Measurements from ENCODE around the gene VSTM4. TPM values are rescaled to one million over a fixed set of nuclear protein-coding genes. Genes with fewer than 3 reads are reported as not detected.

VSTM4 gene
- total and polyA plus RNA-seq, 2 experiments from 2014 or later = 0.21 to 0.66 TPM

DNA sequence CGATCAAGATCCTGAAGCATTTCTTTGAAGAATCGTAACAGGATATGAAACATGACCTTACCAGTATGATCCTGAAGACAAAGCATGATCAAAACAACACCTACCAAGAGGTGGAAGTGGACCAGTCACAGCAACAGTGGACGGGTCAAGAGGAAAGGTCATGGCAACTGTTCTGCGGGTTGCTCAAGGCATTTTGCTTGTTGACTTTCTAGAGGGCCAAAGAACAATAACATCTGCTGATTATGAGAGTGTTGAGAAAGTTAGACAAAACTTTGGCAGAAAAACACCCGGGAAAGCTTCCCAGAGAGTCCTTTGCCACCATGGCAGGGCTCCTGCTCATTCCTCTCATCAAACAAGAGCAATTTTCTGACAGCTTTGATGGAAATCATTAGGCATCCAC is 110.1 kb downstream of the VSTM4 start:
- Mint-ChIP-seq H3K36me3 (ENCODE audit: low read depth) (no peaks in the 10 kb centered on the region), H3K4me1 (peaks cover 9% of the 10 kb centered on the region), H3K27me3 (ENCODE audit: insufficient read depth, low read depth, poor library complexity) (peaks cover 5% of the 10 kb centered on the region), H3K27ac (no peak overlapping the region), H3K4me3 (no peak overlapping the region), H3K9me3 (peaks cover 4% of the 10 kb centered on the region; the same call in 1 of the 3 replicates)
- Histone ChIP-seq H4K20me1 (replicated peaks; ENCODE audit: insufficient read depth) (no peaks in the 10 kb centered on the region), H3K4me2 (no peak overlapping the region), H3K27ac (ENCODE audit: low read depth) (no peak overlapping the region), H3K4me1 (ENCODE audit: insufficient read depth) (no peaks in the 10 kb centered on the region), H2AFZ (no peak overlapping the region), H3K9me2 (ENCODE audit: insufficient read depth) (no peaks in the 10 kb centered on the region), H3K27me3 (ENCODE audit: insufficient read depth) (no peaks in the 10 kb centered on the region), H3K36me3 (ENCODE audit: insufficient read depth) (no peaks in the 10 kb centered on the region), H3K79me2 (replicated peaks; ENCODE audit: insufficient read depth) (no peaks in the 10 kb centered on the region), H3F3A (replicated peaks; ENCODE audit: low read depth) (no peaks in the 10 kb centered on the region), H3K4me3 (no peak overlapping the region)
- TF ChIP-seq NANOG (IDR thresholded peaks at IDR 0.05; ENCODE audit: borderline replicate concordance) (no peak), ZNF331 (CRISPR knock-in tag; IDR thresholded peaks at IDR 0.05; ENCODE audit: low read depth) (no peak), EZH2phosphoT487 (IDR thresholded peaks at IDR 0.05; ENCODE audit: unreplicated experiment) (no peak), ZNF462 (CRISPR knock-in tag; IDR thresholded peaks at IDR 0.05) (no peak), JUNB (IDR thresholded peaks at IDR 0.05; ENCODE audit: unreplicated experiment) (no peak), ZNF114 (CRISPR knock-in tag; IDR thresholded peaks at IDR 0.05) (no peak), POLR2AphosphoS5 (IDR thresholded peaks at IDR 0.05; ENCODE audit: low read depth) (no peak), CREB1 (CRISPR knock-in tag; IDR thresholded peaks at IDR 0.05; ENCODE audit: low read depth) (no peak)
- TF ChIP-seq, protein P1, sequence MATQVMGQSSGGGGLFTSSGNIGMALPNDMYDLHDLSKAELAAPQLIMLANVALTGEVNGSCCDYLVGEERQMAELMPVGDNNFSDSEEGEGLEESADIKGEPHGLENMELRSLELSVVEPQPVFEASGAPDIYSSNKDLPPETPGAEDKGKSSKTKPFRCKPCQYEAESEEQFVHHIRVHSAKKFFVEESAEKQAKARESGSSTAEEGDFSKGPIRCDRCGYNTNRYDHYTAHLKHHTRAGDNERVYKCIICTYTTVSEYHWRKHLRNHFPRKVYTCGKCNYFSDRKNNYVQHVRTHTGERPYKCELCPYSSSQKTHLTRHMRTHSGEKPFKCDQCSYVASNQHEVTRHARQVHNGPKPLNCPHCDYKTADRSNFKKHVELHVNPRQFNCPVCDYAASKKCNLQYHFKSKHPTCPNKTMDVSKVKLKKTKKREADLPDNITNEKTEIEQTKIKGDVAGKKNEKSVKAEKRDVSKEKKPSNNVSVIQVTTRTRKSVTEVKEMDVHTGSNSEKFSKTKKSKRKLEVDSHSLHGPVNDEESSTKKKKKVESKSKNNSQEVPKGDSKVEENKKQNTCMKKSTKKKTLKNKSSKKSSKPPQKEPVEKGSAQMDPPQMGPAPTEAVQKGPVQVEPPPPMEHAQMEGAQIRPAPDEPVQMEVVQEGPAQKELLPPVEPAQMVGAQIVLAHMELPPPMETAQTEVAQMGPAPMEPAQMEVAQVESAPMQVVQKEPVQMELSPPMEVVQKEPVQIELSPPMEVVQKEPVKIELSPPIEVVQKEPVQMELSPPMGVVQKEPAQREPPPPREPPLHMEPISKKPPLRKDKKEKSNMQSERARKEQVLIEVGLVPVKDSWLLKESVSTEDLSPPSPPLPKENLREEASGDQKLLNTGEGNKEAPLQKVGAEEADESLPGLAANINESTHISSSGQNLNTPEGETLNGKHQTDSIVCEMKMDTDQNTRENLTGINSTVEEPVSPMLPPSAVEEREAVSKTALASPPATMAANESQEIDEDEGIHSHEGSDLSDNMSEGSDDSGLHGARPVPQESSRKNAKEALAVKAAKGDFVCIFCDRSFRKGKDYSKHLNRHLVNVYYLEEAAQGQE (IDR thresholded peaks at IDR 0.05; ENCODE audit: unreplicated experiment) = no peak
- no peak for ATAC-seq
- no peak for DNase-seq (ENCODE audit: low spot score)

All from GM23338 (cell line).